Measurements from ENCODE around the gene OR13J1. TPM values are rescaled to one million over a fixed set of nuclear protein-coding genes. Genes with fewer than 3 reads are reported as not detected.

OR13J1 gene
- total RNA-seq, 1 donor from 2014 or later: not detected

DNA sequence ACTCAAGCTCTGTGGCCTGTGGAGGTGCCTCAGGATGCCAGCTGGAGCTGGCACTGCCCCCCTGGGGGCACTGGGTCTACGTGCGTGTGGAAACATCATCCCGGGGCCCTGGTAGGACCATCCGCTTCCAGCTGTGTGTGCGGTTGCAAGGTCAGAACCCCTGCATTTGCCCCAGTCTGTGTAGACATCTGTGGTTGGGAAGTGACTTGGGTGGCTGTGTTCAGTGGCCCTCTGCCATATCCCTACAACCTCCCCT, 28.6 kb downstream of the OR13J1 start:
- Mint-ChIP-seq H3K36me3 (ENCODE audit: unreplicated experiment) (peaks cover 5% of the 10 kb centered on the region), H3K4me3 (ENCODE audit: unreplicated experiment) (no peak overlapping the region), H3K27me3 (ENCODE audit: unreplicated experiment) (peaks cover 8% of the 10 kb centered on the region), H3K27ac (ENCODE audit: unreplicated experiment) (no peak overlapping the region), H3K9me3 (ENCODE audit: unreplicated experiment) (peaks cover 5% of the 10 kb centered on the region), H3K4me1 (ENCODE audit: low read depth, unreplicated experiment) (peaks cover 9% of the 10 kb centered on the region)
- no peak for DNase-seq
- TF ChIP-seq, protein P1, sequence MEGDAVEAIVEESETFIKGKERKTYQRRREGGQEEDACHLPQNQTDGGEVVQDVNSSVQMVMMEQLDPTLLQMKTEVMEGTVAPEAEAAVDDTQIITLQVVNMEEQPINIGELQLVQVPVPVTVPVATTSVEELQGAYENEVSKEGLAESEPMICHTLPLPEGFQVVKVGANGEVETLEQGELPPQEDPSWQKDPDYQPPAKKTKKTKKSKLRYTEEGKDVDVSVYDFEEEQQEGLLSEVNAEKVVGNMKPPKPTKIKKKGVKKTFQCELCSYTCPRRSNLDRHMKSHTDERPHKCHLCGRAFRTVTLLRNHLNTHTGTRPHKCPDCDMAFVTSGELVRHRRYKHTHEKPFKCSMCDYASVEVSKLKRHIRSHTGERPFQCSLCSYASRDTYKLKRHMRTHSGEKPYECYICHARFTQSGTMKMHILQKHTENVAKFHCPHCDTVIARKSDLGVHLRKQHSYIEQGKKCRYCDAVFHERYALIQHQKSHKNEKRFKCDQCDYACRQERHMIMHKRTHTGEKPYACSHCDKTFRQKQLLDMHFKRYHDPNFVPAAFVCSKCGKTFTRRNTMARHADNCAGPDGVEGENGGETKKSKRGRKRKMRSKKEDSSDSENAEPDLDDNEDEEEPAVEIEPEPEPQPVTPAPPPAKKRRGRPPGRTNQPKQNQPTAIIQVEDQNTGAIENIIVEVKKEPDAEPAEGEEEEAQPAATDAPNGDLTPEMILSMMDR (IDR thresholded peaks at IDR 0.05; ENCODE audit: partially characterized antibody, unreplicated experiment): no peak

DNA sequence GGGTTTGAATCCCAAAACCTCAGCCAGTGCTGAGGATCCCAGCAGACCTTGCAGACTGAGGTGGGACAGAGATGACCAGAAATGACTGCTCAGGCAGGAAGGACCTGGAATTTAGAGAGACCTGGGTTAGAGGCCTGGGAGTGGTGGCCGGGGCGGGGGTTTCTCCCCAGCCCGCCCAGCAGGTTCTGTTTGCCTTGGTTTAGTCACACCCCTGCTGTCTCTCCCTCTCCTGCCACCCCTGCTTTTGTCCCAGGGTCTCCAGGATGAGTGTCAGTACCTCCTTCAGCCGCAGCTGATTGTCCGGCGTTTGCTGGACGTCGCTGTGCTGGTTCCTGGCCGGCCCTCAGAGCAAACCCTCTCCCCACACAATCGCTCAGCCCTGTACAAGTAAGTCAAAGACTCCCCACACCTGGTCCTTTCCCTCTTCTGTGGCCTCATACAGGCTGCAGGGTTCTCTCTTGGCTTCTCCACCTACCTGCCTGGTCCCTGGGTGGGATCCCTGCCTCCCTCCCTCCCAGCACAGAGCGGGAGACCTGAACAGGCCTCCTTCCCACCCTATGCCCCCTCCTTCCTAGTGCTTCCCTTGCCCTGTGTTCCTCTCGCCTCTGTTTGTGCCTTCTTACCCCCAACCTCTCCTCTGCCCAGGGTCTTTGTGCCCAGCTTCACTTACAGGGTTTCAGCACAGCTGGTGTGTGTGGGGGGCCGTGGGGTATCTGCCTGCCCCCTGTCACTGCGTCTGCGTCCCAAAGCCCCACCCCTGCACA, 29.1 kb downstream of the OR13J1 start:
- TF ChIP-seq, protein P1 (IDR thresholded peaks at IDR 0.05; ENCODE audit: partially characterized antibody, unreplicated experiment): no peak
- Mint-ChIP-seq H3K27ac (ENCODE audit: unreplicated experiment) (no peak overlapping the region), H3K36me3 (ENCODE audit: unreplicated experiment) (peaks cover 5% of the 10 kb centered on the region), H3K4me1 (ENCODE audit: low read depth, unreplicated experiment) (peaks cover 9% of the 10 kb centered on the region), H3K9me3 (ENCODE audit: unreplicated experiment) (peaks cover 5% of the 10 kb centered on the region), H3K27me3 (ENCODE audit: unreplicated experiment) (peaks cover 8% of the 10 kb centered on the region), H3K4me3 (ENCODE audit: unreplicated experiment) (no peak overlapping the region)
- DNase-seq: no peak

GRCh38 chr9:35839926-35840325, 30.3 kb downstream of the OR13J1 start:
- Mint-ChIP-seq H3K4me1 (ENCODE audit: low read depth, unreplicated experiment) (peaks cover 7% of the 10 kb centered on the region), H3K36me3 (ENCODE audit: unreplicated experiment) (peaks cover 9% of the 10 kb centered on the region), H3K9me3 (ENCODE audit: unreplicated experiment) (peaks cover 7% of the 10 kb centered on the region), H3K27ac (ENCODE audit: unreplicated experiment) (no peak overlapping the region), H3K4me3 (ENCODE audit: unreplicated experiment) (no peak overlapping the region), H3K27me3 (ENCODE audit: unreplicated experiment) (peaks cover 8% of the 10 kb centered on the region)
- TF ChIP-seq, protein P1 (IDR thresholded peaks at IDR 0.05; ENCODE audit: partially characterized antibody, unreplicated experiment): no peak
- no peak for DNase-seq

GRCh38 chr9:35836595-35836994, 33.6 kb downstream of the OR13J1 start:
- DNase-seq: no peak
- TF ChIP-seq, protein P1 (IDR thresholded peaks at IDR 0.05; ENCODE audit: partially characterized antibody, unreplicated experiment): no peak
- Mint-ChIP-seq H3K9me3 (ENCODE audit: unreplicated experiment) (peaks cover 12% of the 10 kb centered on the region), H3K4me1 (ENCODE audit: low read depth, unreplicated experiment) (peaks cover 19% of the 10 kb centered on the region), H3K4me3 (ENCODE audit: unreplicated experiment) (no peak overlapping the region), H3K36me3 (ENCODE audit: unreplicated experiment) (peaks cover 16% of the 10 kb centered on the region), H3K27me3 (ENCODE audit: unreplicated experiment) (peaks cover 13% of the 10 kb centered on the region), H3K27ac (ENCODE audit: unreplicated experiment) (no peak overlapping the region)

DNA sequence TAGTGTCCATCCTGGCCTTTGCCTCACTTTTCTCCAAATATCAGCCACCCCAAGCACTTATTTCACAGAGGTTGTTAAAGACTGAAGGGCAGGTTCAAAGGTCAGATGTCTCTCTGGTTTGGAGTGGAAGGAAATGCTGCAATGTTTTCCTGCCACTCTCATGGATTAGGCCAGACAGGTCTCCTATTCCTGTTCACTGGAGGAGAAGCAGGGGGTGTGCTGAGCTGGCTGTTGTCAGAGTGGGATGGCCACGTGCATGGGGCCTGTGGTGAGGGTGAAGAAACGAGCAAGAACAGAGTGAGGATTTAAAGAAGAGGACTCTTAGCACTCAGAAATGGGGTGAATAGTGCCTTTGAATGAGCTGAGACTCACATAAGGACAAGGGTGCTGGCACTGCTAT, 34.4 kb downstream of the OR13J1 start:
- peaks cover 12% of the 10 kb centered on the region for H3K9me3 Mint-ChIP-seq (ENCODE audit: unreplicated experiment)
- H3K4me3 Mint-ChIP-seq (ENCODE audit: unreplicated experiment): no peak overlapping the region
- TF ChIP-seq, protein P1 (IDR thresholded peaks at IDR 0.05; ENCODE audit: partially characterized antibody, unreplicated experiment): no peak
- H3K27ac Mint-ChIP-seq (ENCODE audit: unreplicated experiment): no peak overlapping the region
- peaks cover 22% of the 10 kb centered on the region for H3K4me1 Mint-ChIP-seq (ENCODE audit: low read depth, unreplicated experiment)
- DNase-seq: no peak
- H3K36me3 Mint-ChIP-seq (ENCODE audit: unreplicated experiment): peaks cover 16% of the 10 kb centered on the region
- peaks cover 13% of the 10 kb centered on the region for H3K27me3 Mint-ChIP-seq (ENCODE audit: unreplicated experiment)
